RWPE2 (cell line): ENCODE results near the gene DENND5B.

Experiments used
- ATAC-seq: fragments of 200-7000 bp; cut with Tn5 transposase; 3 replicates; pipeline ENCODE4 v1.9.1; 2021; ENCODE audit warnings: low read depth
- DNase-seq: peaks from one replicate; pipeline ENCODE4 v3.0.0-alpha.2; 2020; ENCODE audit warnings: low spot score
- H3K27ac ChIP-seq: fragments of 450-650 bp; 2 replicates; pipeline ENCODE4 v1.5.1; 2017; ENCODE audit warnings: mild to moderate bottlenecking; ENCODE audit not compliant: poor library complexity, severe bottlenecking
- H3K27me3 ChIP-seq: fragments of 250-450 bp; sonication (Bioruptor Pico); 2 replicates; pipeline ENCODE4 v1.5.1; 2021; ENCODE audit warnings: mild to moderate bottlenecking, moderate library complexity; ENCODE audit not compliant: insufficient read depth, poor library complexity, severe bottlenecking
- H3K36me3 ChIP-seq: fragments of 250-450 bp; sonication (Bioruptor Pico); 2 replicates; pipeline ENCODE4 v1.5.1; 2020; ENCODE audit warnings: low read depth, mild to moderate bottlenecking, moderate library complexity
- H3K4me1 ChIP-seq: fragments of 250-450 bp; sonication (Bioruptor Pico); 2 replicates; pipeline ENCODE4 v1.5.1; 2021; ENCODE audit warnings: mild to moderate bottlenecking, moderate library complexity; ENCODE audit not compliant: insufficient read depth, poor library complexity, severe bottlenecking
- H3K4me3 ChIP-seq: fragments of 250-450 bp; sonication (Bioruptor Pico); 2 replicates; pipeline ENCODE4 v1.5.1; 2021; ENCODE audit warnings: mild to moderate bottlenecking, moderate library complexity; ENCODE audit not compliant: severe bottlenecking
- H3K9me3 ChIP-seq: fragments of 250-450 bp; sonication (Bioruptor Pico); 2 replicates; pipeline ENCODE4 v1.5.1; 2021; ENCODE audit warnings: mild to moderate bottlenecking, moderate library complexity; ENCODE audit not compliant: severe bottlenecking
- CTCF ChIP-seq: fragments of 450-650 bp; IDR thresholded peaks from one replicate; pipeline ENCODE4 v1.5.1; 2017; ENCODE audit warnings: mild to moderate bottlenecking, moderate library complexity; ENCODE audit not compliant: poor library complexity, severe bottlenecking

DENND5B gene

GRCh38 chr12:31590642-31591379 lies at the start of gene DENND5B:
DENND5B (minus strand) TSS chr12:31591136; CDS start chr12:31590832, 304 bp downstream.
- TF ChIP-seq CTCF: no peak
- Histone ChIP-seq H3K36me3 (no peaks in the 10 kb centered on the region), H3K27me3 (no peaks in the 10 kb centered on the region), H3K4me3 (peak within 1 kb of the TSS; percentile 100), H3K27ac (peak within 1 kb of the TSS; percentile 68), H3K4me1 (peaks cover 10% of the 10 kb centered on the region), H3K9me3 (no peaks in the 10 kb centered on the region)
- peak; percentile 48 for ATAC-seq
- DNase-seq: no peak

- DNase-seq (no peak), ATAC-seq (no peak)
- TF ChIP-seq CTCF: no peak
- Histone ChIP-seq H3K27ac (no peak overlapping the region), H3K9me3 (no peaks in the 10 kb centered on the region), H3K4me3 (no peak overlapping the region), H3K4me1 (no peaks in the 10 kb centered on the region), H3K36me3 (no peaks in the 10 kb centered on the region), H3K27me3 (no peaks in the 10 kb centered on the region)
Observed at GRCh38 chr12:31634620-31635019, 43.7 kb upstream of the DENND5B start.

GRCh38 chr12:31633464-31633863 lies 42.5 kb upstream of the DENND5B start:
- no peaks in the 10 kb centered on the region for H3K36me3 ChIP-seq
- TF ChIP-seq CTCF: no peak
- no peaks in the 10 kb centered on the region for H3K27me3 ChIP-seq
- no peak for DNase-seq
- H3K27ac ChIP-seq: no peak overlapping the region
- H3K4me1 ChIP-seq: no peaks in the 10 kb centered on the region
- H3K4me3 ChIP-seq: no peak overlapping the region
- H3K9me3 ChIP-seq: no peaks in the 10 kb centered on the region
- no peak for ATAC-seq

GRCh38 chr12:31631809-31632208 lies 40.9 kb upstream of the DENND5B start:
- Histone ChIP-seq H3K36me3 (no peaks in the 10 kb centered on the region), H3K27me3 (no peaks in the 10 kb centered on the region), H3K4me1 (no peaks in the 10 kb centered on the region), H3K9me3 (no peaks in the 10 kb centered on the region), H3K4me3 (no peak overlapping the region), H3K27ac (no peak overlapping the region)
- ATAC-seq: no peak
- DNase-seq: no peak
- TF ChIP-seq CTCF: no peak

GRCh38 chr12:31631023-31631724 lies 40.2 kb upstream of the DENND5B start:
- H3K9me3 ChIP-seq: no peaks in the 10 kb centered on the region
- H3K27ac ChIP-seq: no peak overlapping the region
- no peak overlapping the region for H3K4me3 ChIP-seq
- ATAC-seq (no peak), DNase-seq (no peak)
- TF ChIP-seq CTCF: no peak
- no peaks in the 10 kb centered on the region for H3K4me1 ChIP-seq
- no peaks in the 10 kb centered on the region for H3K27me3 ChIP-seq
- no peaks in the 10 kb centered on the region for H3K36me3 ChIP-seq
